Measurements from ENCODE around the gene ABCE1. TPM values are rescaled to one million over a fixed set of nuclear protein-coding genes. Genes with fewer than 3 reads are reported as not detected.
A peak's percentile ranks its signal among the peaks of the same experiment; 100 is the strongest.

Gene ABCE1
- total RNA-seq, 1 experiment from 2014 or later: 114 TPM

DNA sequence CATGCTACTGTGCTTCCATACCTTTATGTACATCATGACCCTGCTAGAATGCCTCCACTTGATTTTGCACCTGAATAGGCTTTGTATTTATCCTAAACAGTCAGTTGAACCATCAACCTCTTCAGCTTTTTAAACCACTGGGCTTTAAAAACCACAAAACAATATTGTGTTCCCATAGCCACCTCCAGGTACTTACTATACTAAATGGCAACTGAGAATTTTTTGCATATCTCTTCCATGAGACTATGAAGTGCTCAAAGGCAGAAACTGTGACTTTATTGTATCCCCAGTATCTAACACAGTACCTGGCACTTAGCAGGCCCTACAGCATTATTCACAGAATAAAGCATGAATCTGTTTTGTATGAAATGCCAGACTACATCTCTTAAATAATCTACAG is 39.9 kb upstream of the ABCE1 start:
- H3K4me3 Mint-ChIP-seq: no peak overlapping the region
- peaks cover 4% of the 10 kb centered on the region for H3K4me1 Mint-ChIP-seq
- no peak overlapping the region for H3K27ac Mint-ChIP-seq
- TF ChIP-seq, protein P1, sequence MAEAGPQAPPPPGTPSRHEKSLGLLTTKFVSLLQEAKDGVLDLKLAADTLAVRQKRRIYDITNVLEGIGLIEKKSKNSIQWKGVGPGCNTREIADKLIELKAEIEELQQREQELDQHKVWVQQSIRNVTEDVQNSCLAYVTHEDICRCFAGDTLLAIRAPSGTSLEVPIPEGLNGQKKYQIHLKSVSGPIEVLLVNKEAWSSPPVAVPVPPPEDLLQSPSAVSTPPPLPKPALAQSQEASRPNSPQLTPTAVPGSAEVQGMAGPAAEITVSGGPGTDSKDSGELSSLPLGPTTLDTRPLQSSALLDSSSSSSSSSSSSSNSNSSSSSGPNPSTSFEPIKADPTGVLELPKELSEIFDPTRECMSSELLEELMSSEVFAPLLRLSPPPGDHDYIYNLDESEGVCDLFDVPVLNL (CRISPR knock-in tag; IDR thresholded peaks at IDR 0.05; ENCODE audit: borderline replicate concordance, low read depth): no peak
- TF ChIP-seq, protein P2, sequence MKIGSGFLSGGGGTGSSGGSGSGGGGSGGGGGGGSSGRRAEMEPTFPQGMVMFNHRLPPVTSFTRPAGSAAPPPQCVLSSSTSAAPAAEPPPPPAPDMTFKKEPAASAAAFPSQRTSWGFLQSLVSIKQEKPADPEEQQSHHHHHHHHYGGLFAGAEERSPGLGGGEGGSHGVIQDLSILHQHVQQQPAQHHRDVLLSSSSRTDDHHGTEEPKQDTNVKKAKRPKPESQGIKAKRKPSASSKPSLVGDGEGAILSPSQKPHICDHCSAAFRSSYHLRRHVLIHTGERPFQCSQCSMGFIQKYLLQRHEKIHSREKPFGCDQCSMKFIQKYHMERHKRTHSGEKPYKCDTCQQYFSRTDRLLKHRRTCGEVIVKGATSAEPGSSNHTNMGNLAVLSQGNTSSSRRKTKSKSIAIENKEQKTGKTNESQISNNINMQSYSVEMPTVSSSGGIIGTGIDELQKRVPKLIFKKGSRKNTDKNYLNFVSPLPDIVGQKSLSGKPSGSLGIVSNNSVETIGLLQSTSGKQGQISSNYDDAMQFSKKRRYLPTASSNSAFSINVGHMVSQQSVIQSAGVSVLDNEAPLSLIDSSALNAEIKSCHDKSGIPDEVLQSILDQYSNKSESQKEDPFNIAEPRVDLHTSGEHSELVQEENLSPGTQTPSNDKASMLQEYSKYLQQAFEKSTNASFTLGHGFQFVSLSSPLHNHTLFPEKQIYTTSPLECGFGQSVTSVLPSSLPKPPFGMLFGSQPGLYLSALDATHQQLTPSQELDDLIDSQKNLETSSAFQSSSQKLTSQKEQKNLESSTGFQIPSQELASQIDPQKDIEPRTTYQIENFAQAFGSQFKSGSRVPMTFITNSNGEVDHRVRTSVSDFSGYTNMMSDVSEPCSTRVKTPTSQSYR (CRISPR knock-in tag; IDR thresholded peaks at IDR 0.05): no peak
- no peak for TF ChIP-seq ZNF396 (CRISPR knock-in tag; IDR thresholded peaks at IDR 0.05; ENCODE audit: borderline replicate concordance)
- TF ChIP-seq JAZF1 (CRISPR knock-in tag; IDR thresholded peaks at IDR 0.05): no peak
- no peak for TF ChIP-seq GRHL2 (CRISPR knock-in tag; IDR thresholded peaks at IDR 0.05; ENCODE audit: insufficient replicate concordance, severe bottlenecking)
- ATAC-seq (no peak), DNase-seq (ENCODE audit: low spot score) (no peak)
- CTCF ChIA-PET: no interaction called here
- POLR2A ChIA-PET: no interaction called here
- no peaks in the 10 kb centered on the region for H3K27me3 Mint-ChIP-seq (ENCODE audit: low read depth)
- peaks cover 5% of the 10 kb centered on the region for H3K36me3 Mint-ChIP-seq
- peaks cover 5% of the 10 kb centered on the region for H3K9me3 Mint-ChIP-seq

DNA sequence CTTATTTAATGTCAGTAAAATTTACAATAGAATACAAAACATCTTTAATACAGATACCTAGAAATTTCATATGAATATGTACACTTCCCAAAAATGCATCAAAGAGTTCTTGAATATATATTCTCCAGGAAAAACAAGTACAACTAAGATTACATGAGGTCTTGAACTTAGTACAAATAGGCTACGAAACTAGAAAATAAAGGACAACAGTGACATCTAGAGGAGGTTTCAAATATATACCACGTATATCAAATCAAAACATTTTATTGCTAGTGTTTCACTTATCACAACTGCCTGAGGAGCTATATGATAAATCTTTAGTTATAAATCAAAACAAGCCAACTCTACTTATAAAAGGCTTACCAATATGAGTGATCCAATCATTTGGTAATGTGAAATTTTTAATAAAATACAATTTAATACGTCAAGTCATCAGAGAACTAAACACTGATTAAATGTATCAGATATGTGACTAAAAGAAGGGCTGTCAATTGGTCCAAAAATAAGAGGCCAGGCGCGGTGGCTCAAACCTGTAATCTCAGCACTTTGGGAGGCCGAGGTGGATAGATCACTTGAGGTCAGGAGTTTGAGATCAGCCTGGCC is 36.7 kb upstream of the ABCE1 start:
- Mint-ChIP-seq H3K4me3 (no peak overlapping the region), H3K9me3 (peaks cover 5% of the 10 kb centered on the region), H3K36me3 (peaks cover 11% of the 10 kb centered on the region), H3K4me1 (peaks cover 24% of the 10 kb centered on the region), H3K27me3 (ENCODE audit: low read depth) (no peaks in the 10 kb centered on the region; the same call in 1 of the 2 replicates), H3K27ac (no peak overlapping the region)
- ATAC-seq (peak; percentile 60; the same call in 1 of the 2 replicates), DNase-seq (ENCODE audit: low spot score) (no peak)
- ChIA-PET CTCF (interaction anchor here (1.0 to 1.4 kb wide), 2 partner anchors 8 to 11 kb away, joined by 3 to 4 read pairs; no protein-coding TSS in a partner anchor), POLR2A (no interaction called here)
- TF ChIP-seq ZBTB21 (CRISPR knock-in tag; IDR thresholded peaks at IDR 0.05; ENCODE audit: borderline replicate concordance) (no peak), CREB1 (CRISPR knock-in tag; IDR thresholded peaks at IDR 0.05) (no peak)
- TF ChIP-seq, protein P3, sequence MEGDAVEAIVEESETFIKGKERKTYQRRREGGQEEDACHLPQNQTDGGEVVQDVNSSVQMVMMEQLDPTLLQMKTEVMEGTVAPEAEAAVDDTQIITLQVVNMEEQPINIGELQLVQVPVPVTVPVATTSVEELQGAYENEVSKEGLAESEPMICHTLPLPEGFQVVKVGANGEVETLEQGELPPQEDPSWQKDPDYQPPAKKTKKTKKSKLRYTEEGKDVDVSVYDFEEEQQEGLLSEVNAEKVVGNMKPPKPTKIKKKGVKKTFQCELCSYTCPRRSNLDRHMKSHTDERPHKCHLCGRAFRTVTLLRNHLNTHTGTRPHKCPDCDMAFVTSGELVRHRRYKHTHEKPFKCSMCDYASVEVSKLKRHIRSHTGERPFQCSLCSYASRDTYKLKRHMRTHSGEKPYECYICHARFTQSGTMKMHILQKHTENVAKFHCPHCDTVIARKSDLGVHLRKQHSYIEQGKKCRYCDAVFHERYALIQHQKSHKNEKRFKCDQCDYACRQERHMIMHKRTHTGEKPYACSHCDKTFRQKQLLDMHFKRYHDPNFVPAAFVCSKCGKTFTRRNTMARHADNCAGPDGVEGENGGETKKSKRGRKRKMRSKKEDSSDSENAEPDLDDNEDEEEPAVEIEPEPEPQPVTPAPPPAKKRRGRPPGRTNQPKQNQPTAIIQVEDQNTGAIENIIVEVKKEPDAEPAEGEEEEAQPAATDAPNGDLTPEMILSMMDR (IDR thresholded peaks at IDR 0.05): peak; percentile 24; the same call in 1 of the 2 replicates

DNA sequence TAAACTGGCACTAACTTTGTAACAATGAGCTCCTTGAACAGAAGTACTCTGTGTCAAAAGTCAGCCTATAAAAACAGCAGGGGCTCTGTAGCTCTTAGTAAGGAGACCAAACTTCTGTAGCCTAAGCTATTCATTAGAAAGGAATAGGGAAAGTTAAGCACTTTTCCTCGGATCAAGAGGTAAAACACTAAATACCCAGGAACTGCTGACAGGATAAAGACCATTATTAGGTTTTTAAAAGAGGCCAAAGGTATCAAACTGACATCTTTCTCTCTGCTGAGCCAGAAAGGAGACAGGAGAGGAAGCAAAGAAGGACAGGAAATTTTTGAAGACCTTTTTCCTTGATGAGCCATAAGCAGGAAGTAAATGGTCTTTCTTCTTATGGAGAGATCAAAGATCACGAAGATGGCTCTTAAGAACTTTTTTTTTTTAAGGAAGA is 32.0 kb upstream of the ABCE1 start:
- peaks cover 24% of the 10 kb centered on the region for H3K4me1 Mint-ChIP-seq
- H3K9me3 Mint-ChIP-seq: peaks cover 5% of the 10 kb centered on the region
- no peak overlapping the region for H3K27ac Mint-ChIP-seq
- H3K4me3 Mint-ChIP-seq: 0 out of 2 replicates have a peak overlapping the region, but pooled peaks have one; percentile 11
- CTCF ChIA-PET: no interaction called here
- peaks cover 11% of the 10 kb centered on the region for H3K36me3 Mint-ChIP-seq
- no peak for DNase-seq (ENCODE audit: low spot score)
- POLR2A ChIA-PET: no interaction called here
- peaks cover 2% of the 10 kb centered on the region; the same call in 1 of the 2 replicates for H3K27me3 Mint-ChIP-seq (ENCODE audit: low read depth)
- ATAC-seq: peak; percentile 93
- TF ChIP-seq ZNF138 (CRISPR knock-in tag; conservative IDR thresholded peaks at IDR 0.05): no peak
- no peak for TF ChIP-seq SP1 (CRISPR knock-in tag; conservative IDR thresholded peaks at IDR 0.05)
- TF ChIP-seq, protein P4, sequence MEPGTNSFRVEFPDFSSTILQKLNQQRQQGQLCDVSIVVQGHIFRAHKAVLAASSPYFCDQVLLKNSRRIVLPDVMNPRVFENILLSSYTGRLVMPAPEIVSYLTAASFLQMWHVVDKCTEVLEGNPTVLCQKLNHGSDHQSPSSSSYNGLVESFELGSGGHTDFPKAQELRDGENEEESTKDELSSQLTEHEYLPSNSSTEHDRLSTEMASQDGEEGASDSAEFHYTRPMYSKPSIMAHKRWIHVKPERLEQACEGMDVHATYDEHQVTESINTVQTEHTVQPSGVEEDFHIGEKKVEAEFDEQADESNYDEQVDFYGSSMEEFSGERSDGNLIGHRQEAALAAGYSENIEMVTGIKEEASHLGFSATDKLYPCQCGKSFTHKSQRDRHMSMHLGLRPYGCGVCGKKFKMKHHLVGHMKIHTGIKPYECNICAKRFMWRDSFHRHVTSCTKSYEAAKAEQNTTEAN (CRISPR knock-in tag; IDR thresholded peaks at IDR 0.05): no peak
- TF ChIP-seq, protein P5, sequence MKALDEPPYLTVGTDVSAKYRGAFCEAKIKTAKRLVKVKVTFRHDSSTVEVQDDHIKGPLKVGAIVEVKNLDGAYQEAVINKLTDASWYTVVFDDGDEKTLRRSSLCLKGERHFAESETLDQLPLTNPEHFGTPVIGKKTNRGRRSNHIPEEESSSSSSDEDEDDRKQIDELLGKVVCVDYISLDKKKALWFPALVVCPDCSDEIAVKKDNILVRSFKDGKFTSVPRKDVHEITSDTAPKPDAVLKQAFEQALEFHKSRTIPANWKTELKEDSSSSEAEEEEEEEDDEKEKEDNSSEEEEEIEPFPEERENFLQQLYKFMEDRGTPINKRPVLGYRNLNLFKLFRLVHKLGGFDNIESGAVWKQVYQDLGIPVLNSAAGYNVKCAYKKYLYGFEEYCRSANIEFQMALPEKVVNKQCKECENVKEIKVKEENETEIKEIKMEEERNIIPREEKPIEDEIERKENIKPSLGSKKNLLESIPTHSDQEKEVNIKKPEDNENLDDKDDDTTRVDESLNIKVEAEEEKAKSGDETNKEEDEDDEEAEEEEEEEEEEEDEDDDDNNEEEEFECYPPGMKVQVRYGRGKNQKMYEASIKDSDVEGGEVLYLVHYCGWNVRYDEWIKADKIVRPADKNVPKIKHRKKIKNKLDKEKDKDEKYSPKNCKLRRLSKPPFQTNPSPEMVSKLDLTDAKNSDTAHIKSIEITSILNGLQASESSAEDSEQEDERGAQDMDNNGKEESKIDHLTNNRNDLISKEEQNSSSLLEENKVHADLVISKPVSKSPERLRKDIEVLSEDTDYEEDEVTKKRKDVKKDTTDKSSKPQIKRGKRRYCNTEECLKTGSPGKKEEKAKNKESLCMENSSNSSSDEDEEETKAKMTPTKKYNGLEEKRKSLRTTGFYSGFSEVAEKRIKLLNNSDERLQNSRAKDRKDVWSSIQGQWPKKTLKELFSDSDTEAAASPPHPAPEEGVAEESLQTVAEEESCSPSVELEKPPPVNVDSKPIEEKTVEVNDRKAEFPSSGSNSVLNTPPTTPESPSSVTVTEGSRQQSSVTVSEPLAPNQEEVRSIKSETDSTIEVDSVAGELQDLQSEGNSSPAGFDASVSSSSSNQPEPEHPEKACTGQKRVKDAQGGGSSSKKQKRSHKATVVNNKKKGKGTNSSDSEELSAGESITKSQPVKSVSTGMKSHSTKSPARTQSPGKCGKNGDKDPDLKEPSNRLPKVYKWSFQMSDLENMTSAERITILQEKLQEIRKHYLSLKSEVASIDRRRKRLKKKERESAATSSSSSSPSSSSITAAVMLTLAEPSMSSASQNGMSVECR (CRISPR knock-in tag; IDR thresholded peaks at IDR 0.05; ENCODE audit: borderline replicate concordance): no peak
- TF ChIP-seq, protein P6, sequence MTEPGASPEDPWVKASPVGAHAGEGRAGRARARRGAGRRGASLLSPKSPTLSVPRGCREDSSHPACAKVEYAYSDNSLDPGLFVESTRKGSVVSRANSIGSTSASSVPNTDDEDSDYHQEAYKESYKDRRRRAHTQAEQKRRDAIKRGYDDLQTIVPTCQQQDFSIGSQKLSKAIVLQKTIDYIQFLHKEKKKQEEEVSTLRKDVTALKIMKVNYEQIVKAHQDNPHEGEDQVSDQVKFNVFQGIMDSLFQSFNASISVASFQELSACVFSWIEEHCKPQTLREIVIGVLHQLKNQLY (CRISPR knock-in tag; IDR thresholded peaks at IDR 0.05): no peak
- TF ChIP-seq, protein P7, sequence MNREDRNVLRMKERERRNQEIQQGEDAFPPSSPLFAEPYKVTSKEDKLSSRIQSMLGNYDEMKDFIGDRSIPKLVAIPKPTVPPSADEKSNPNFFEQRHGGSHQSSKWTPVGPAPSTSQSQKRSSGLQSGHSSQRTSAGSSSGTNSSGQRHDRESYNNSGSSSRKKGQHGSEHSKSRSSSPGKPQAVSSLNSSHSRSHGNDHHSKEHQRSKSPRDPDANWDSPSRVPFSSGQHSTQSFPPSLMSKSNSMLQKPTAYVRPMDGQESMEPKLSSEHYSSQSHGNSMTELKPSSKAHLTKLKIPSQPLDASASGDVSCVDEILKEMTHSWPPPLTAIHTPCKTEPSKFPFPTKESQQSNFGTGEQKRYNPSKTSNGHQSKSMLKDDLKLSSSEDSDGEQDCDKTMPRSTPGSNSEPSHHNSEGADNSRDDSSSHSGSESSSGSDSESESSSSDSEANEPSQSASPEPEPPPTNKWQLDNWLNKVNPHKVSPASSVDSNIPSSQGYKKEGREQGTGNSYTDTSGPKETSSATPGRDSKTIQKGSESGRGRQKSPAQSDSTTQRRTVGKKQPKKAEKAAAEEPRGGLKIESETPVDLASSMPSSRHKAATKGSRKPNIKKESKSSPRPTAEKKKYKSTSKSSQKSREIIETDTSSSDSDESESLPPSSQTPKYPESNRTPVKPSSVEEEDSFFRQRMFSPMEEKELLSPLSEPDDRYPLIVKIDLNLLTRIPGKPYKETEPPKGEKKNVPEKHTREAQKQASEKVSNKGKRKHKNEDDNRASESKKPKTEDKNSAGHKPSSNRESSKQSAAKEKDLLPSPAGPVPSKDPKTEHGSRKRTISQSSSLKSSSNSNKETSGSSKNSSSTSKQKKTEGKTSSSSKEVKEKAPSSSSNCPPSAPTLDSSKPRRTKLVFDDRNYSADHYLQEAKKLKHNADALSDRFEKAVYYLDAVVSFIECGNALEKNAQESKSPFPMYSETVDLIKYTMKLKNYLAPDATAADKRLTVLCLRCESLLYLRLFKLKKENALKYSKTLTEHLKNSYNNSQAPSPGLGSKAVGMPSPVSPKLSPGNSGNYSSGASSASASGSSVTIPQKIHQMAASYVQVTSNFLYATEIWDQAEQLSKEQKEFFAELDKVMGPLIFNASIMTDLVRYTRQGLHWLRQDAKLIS (CRISPR knock-in tag; IDR thresholded peaks at IDR 0.05; ENCODE audit: borderline replicate concordance): no peak

Data from WTC11 (cell line).